HCT116 (cell line): ENCODE results near the gene GALR3. TPM values are rescaled to one million over a fixed set of nuclear protein-coding genes. Genes with fewer than 3 reads are reported as not detected.

Experiments
- ATAC-seq: fragments of 200-7000 bp; cut with Tn5 transposase; 2 replicates; pipeline ENCODE4 v1.9.1; 2020; ENCODE audit warnings: mild to moderate bottlenecking, moderate library complexity
- BruUV-seq: library from RNA; stranded (reverse); fragments of 400-500 nt; replicated peaks from 2 replicates; lab custom pipeline; 2021; lab: Mats Ljungman, UMichigan
- CTCF ChIA-PET: fragments of 300-600 bp; sonication (Branson Sonifier 250); formaldehyde crosslinking; loops from one replicate; lab custom pipeline; 2021; ENCODE audit warnings: antibody characterized with exemption; lab: Charles Lee
- POLR2A ChIA-PET: fragments of 300-600, 350-600 bp; sonication (Branson Sonifier 250); formaldehyde crosslinking; loops from one replicate; lab custom pipeline; 2021; ENCODE audit warnings: antibody characterized with exemption; lab: Charles Lee
- RAD21 ChIA-PET, 2 experiments: fragments of 300-600 bp; sonication (Branson Sonifier 250); formaldehyde crosslinking; loops; one replicate each; lab custom pipeline; 2023; ENCODE audit warnings: low total read pairs in 2 of 2; ENCODE audit not compliant: uncharacterized antibody in 2 of 2, unreplicated experiment in 2 of 2, low non-redundant PET in 1 of 2; lab: Charles Lee
- DNase-seq: peaks from one replicate; pipeline ENCODE4 v3.0.0-alpha.2; 2010; ENCODE audit warnings: low read depth, low spot score
- H2AFZ ChIP-seq: fragments of 200-600 bp; shearing (Covaris generic), sonication (generic); 2 replicates; pipeline ENCODE4 v1.6.1; 2017; ENCODE audit warnings: low read depth, mixed run types, mixed read lengths, antibody characterized with exemption, low read length; ENCODE audit not compliant: poor library complexity, severe bottlenecking
- H3K27ac ChIP-seq: 2 replicates; pipeline ENCODE4 v1.5.1; 2012; ENCODE audit warnings: low read depth, low read length
- H3K27me3 ChIP-seq: fragments of 200-600 bp; sonication (generic); 2 replicates; pipeline ENCODE4 v1.6.1; 2016; ENCODE audit warnings: mixed run types, low read length, mixed read lengths; ENCODE audit not compliant: insufficient read depth
- H3K36me3 ChIP-seq, 2 experiments: fragments of 200-500 bp in 1 of 2; fragments of 200-600 bp in 1 of 2; sonication (Bioruptor generic) in 1 of 2; sonication (generic) in 1 of 2; 2 replicates each; pipeline versions ENCODE4 v1.5.1 to v1.6.1; 2014 to 2016; ENCODE audit warnings: low read length in 2 of 2, inconsistent platforms in 1 of 2, mixed read lengths in 1 of 2, mixed run types in 1 of 2; ENCODE audit not compliant: insufficient read depth in 2 of 2, control insufficient read depth in 1 of 2
- H3K4me1 ChIP-seq, 2 experiments: fragments of 200-600 bp in 1 of 2; sonication (generic) in 1 of 2; 2 replicates each; pipeline versions ENCODE4 v1.5.1 to v1.6.1; 2012 to 2017; ENCODE audit warnings: low read length in 2 of 2, inconsistent platforms in 1 of 2, mild to moderate bottlenecking in 1 of 2, mixed read lengths in 1 of 2, mixed run types in 1 of 2, moderate library complexity in 1 of 2; ENCODE audit not compliant: insufficient read depth in 2 of 2, control insufficient read depth in 1 of 2
- H3K4me2 ChIP-seq: fragments of 200-600 bp; sonication (generic); 2 replicates; pipeline ENCODE4 v1.6.1; 2017; ENCODE audit warnings: mixed run types, low read length, mixed read lengths
- H3K4me3 ChIP-seq, 2 experiments: fragments of 200-600 bp in 1 of 2; sonication (generic) in 1 of 2; replicated peaks in 1 of 2; 2 replicates each; pipeline ENCODE4 v1.5.1; 2011 to 2016; ENCODE audit warnings: low read length in 2 of 2, control low read depth in 1 of 2, low read depth in 1 of 2, mild to moderate bottlenecking in 1 of 2, mixed read lengths in 1 of 2, mixed run types in 1 of 2
- H3K79me2 ChIP-seq: fragments of 200-600 bp; sonication (generic); 2 replicates; pipeline ENCODE4 v1.6.1; 2017; ENCODE audit warnings: mild to moderate bottlenecking, mixed run types, low read length, moderate library complexity, mixed read lengths; ENCODE audit not compliant: insufficient read depth
- H3K9ac ChIP-seq: fragments of 200-600 bp; sonication (generic); 2 replicates; pipeline ENCODE4 v1.6.1; 2016; ENCODE audit warnings: low read length, mixed read lengths
- H3K9me2 ChIP-seq: fragments of 200-600 bp; sonication (generic), shearing (Covaris generic); 2 replicates; pipeline ENCODE4 v1.6.1; 2017; ENCODE audit warnings: mixed run types, mild to moderate bottlenecking, moderate library complexity; ENCODE audit not compliant: insufficient read depth
- H3K9me3 ChIP-seq, 2 experiments: fragments of 200-500 bp in 1 of 2; fragments of 200-600 bp in 1 of 2; sonication (Bioruptor generic) in 1 of 2; sonication (generic) in 1 of 2; 2 replicates each; pipeline ENCODE4 v1.6.1; 2014 to 2017; ENCODE audit warnings: low read length in 2 of 2, mixed read lengths in 2 of 2, inconsistent platforms in 1 of 2, low read depth in 1 of 2, mild to moderate bottlenecking in 1 of 2, mixed run types in 1 of 2, moderate library complexity in 1 of 2; ENCODE audit not compliant: control insufficient read depth in 1 of 2, insufficient read depth in 1 of 2
- H4K20me1 ChIP-seq: fragments of 200-600 bp; sonication (generic), shearing (Covaris generic); 2 replicates; pipeline ENCODE4 v1.6.1; 2017; ENCODE audit warnings: mixed run types, mild to moderate bottlenecking, moderate library complexity; ENCODE audit not compliant: insufficient read depth
- CBX3 ChIP-seq: IDR thresholded peaks from 2 replicates; pipeline ENCODE4 v1.6.1; 2012; ENCODE audit warnings: low read depth
- CEBPB ChIP-seq: IDR thresholded peaks from 2 replicates; pipeline ENCODE4 v1.6.1; 2012; ENCODE audit warnings: low read depth
- EGR1 ChIP-seq: IDR thresholded peaks from 2 replicates; pipeline ENCODE4 v1.6.1; 2012; ENCODE audit warnings: low read depth
- ELF1 ChIP-seq: IDR thresholded peaks from 2 replicates; pipeline ENCODE4 v1.6.1; 2012; ENCODE audit warnings: low read depth, borderline replicate concordance
- EZH2phosphoT487 ChIP-seq: fragments of 200-600 bp; IDR thresholded peaks from 2 replicates; pipeline ENCODE4 v1.6.1; 2018; ENCODE audit warnings: antibody characterized with exemption, borderline replicate concordance
- JUND ChIP-seq: IDR thresholded peaks from 2 replicates; pipeline ENCODE4 v1.6.1; 2012
- POLR2A ChIP-seq: IDR thresholded peaks from 2 replicates; pipeline ENCODE4 v1.7.0; 2011; ENCODE audit warnings: borderline replicate concordance; ENCODE audit not compliant: insufficient read depth, insufficient read length; ENCODE audit errors: extremely low read depth
- POLR2AphosphoS5 ChIP-seq: IDR thresholded peaks from 2 replicates; pipeline ENCODE4 v1.6.1; 2011; ENCODE audit warnings: mild to moderate bottlenecking, low read depth, low read length, moderate library complexity
- RAD21 ChIP-seq: IDR thresholded peaks from 2 replicates; pipeline ENCODE4 v1.6.1; 2012; ENCODE audit warnings: low read depth, mild to moderate bottlenecking
- REST ChIP-seq: IDR thresholded peaks from 2 replicates; pipeline ENCODE4 v1.6.1; 2012; ENCODE audit warnings: low read depth
- SIN3A ChIP-seq: IDR thresholded peaks from 2 replicates; pipeline ENCODE4 v1.6.1; 2012; ENCODE audit warnings: low read depth
- SP1 ChIP-seq: IDR thresholded peaks from 2 replicates; pipeline ENCODE4 v1.6.1; 2012; ENCODE audit warnings: low read depth
- SRF ChIP-seq: IDR thresholded peaks from 2 replicates; pipeline ENCODE4 v1.6.1; 2012; ENCODE audit warnings: low read depth
- TCF7L2 ChIP-seq: IDR thresholded peaks from 2 replicates; pipeline ENCODE4 v1.7.0; 2011; ENCODE audit warnings: borderline replicate concordance, inconsistent platforms; ENCODE audit not compliant: insufficient read depth, insufficient read length; ENCODE audit errors: extremely low read depth
- YY1 ChIP-seq: IDR thresholded peaks from 2 replicates; pipeline ENCODE4 v1.6.1; 2011; ENCODE audit warnings: low read length, low read depth, moderate library complexity, mild to moderate bottlenecking; ENCODE audit not compliant: insufficient replicate concordance; ENCODE audit errors: extremely low read depth
- ZFX ChIP-seq: fragments of 450-650 bp; IDR thresholded peaks from 2 replicates; pipeline ENCODE4 v1.6.1; 2017
- ZNF274 ChIP-seq: fragments of 200-500 bp; sonication (Bioruptor generic); IDR thresholded peaks from 2 replicates; pipeline ENCODE4 v1.6.1; 2014; ENCODE audit warnings: mild to moderate bottlenecking, low read depth, low read length, inconsistent platforms
- intact Hi-C: fragments of 100-400 bp; cut with micrococcal nuclease; formaldehyde crosslinking; loops from 2 replicates; pipeline ENCODE4 v1.10.0; 2022
- total RNA-seq: library from RNA; stranded (reverse); gene quantifications from one replicate; pipeline ENCODE4 v1.2.1, GENCODE V29; 2021; ENCODE audit not compliant: unreplicated experiment
- TF ChIP-seq, protein P1 (sequence below): IDR thresholded peaks from 2 replicates; pipeline ENCODE4 v1.6.1; 2012
- TF ChIP-seq, protein P2 (sequence below): IDR thresholded peaks from 2 replicates; pipeline ENCODE4 v1.6.1; 2012

The GALR3 gene
- total RNA-seq, 1 experiment from 2014 or later: 0.32 TPM

DNA sequence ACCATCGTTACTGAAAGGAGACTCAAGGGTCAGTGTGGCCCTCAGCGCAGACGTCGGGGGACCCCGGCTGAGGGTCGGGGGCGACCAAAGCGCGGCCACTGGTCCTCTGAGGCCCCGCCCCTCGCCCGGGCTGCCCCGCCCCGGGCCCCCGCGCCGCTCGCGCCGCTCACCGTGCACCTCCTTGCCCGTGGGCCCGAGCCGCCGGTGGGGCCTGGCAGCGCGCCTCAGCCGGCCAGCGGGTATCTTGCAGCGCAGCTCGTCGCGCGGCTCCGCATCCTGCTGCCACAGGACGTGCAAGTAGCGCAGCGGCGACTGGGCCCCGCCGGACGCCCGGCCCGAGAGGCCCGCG lies 20.5 kb downstream of the GALR3 start:
- H3K27ac ChIP-seq: peak overlapping the region; percentile 97
- POLR2A ChIA-PET: interaction anchor here (0.6 to 2.2 kb wide), 13 partner anchors 11 to 1371 kb away, joined by 3 to 19 read pairs (median 3); partner anchors contain the start of gene GCAT
- peaks cover 2 to 10% of the 10 kb centered on the region in 2 experiments; a peak in 2 of 4 replicates for H3K36me3 ChIP-seq
- H3K9ac ChIP-seq: peak overlapping the region; percentile 77
- DNase-seq (no peak), ATAC-seq (peak; percentile 57)
- H3K79me2 ChIP-seq: peaks cover 33% of the 10 kb centered on the region
- no peaks in the 10 kb centered on the region for H3K27me3 ChIP-seq
- intact Hi-C loops: no loop called here
- H4K20me1 ChIP-seq: no peaks in the 10 kb centered on the region
- no peak overlapping the region for H2AFZ ChIP-seq
- peak overlapping the region; percentile 87 for H3K4me2 ChIP-seq
- H3K4me3 ChIP-seq: peak overlapping the region; percentile 63 to 75
- RAD21 ChIA-PET: no interaction called here
- H3K9me2 ChIP-seq: no peaks in the 10 kb centered on the region
- BruUV-seq: no TSS peak
- TF ChIP-seq RAD21 (no peak), SP1 (no peak), CEBPB (no peak), EZH2phosphoT487 (no peak), TCF7L2 (no peak), JUND (no peak), SRF (no peak), POLR2A (no peak), SIN3A (no peak), YY1 (no peak), ZFX (no peak; the same call in 1 of the 2 replicates), ELF1 (no peak), EGR1 (no peak), POLR2AphosphoS5 (no peak), REST (no peak), CBX3 (no peak), ZNF274 (no peak)
- TF ChIP-seq, protein P1, sequence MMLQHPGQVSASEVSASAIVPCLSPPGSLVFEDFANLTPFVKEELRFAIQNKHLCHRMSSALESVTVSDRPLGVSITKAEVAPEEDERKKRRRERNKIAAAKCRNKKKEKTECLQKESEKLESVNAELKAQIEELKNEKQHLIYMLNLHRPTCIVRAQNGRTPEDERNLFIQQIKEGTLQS: no peak
- TF ChIP-seq, protein P2, sequence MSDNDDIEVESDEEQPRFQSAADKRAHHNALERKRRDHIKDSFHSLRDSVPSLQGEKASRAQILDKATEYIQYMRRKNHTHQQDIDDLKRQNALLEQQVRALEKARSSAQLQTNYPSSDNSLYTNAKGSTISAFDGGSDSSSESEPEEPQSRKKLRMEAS: no peak; the same call in 1 of the 2 replicates
- H3K9me3 ChIP-seq: peaks cover 0 to 6% of the 10 kb centered on the region in 2 experiments; a peak in 1 of 4 replicates
- CTCF ChIA-PET: interaction anchor here (0.5 to 1.1 kb wide), 4 partner anchors 12 to 26 kb away, joined by 3 to 4 read pairs (median 4); no protein-coding TSS in a partner anchor
- H3K4me1 ChIP-seq: peaks cover 8 to 26% of the 10 kb centered on the region in 2 experiments
